ENCODE results near the gene ZDHHC18.
"Not testable (repeated sequence)": the region's sequence is repeated elsewhere in the genome, so short reads cannot be mapped to it uniquely, and the experiment has no call there.

The ZDHHC18 gene

GRCh38 chr1:26862781-26863684, 36.5 kb downstream of the ZDHHC18 start, which contains the start of gene SFN:
TSS of gene SFN (plus strand) at chr1:26863149. CDS start at chr1:26863213, 64 bp downstream.
- DNase-seq, result peak; percentile 97

GRCh38 chr1:26863685-26864077, 37.2 kb downstream of the ZDHHC18 start:
- no peak for DNase-seq

GRCh38 chr1:26864610-26865480, 38.4 kb downstream of the ZDHHC18 start:
- DNase-seq, result peak; percentile 100

DNA sequence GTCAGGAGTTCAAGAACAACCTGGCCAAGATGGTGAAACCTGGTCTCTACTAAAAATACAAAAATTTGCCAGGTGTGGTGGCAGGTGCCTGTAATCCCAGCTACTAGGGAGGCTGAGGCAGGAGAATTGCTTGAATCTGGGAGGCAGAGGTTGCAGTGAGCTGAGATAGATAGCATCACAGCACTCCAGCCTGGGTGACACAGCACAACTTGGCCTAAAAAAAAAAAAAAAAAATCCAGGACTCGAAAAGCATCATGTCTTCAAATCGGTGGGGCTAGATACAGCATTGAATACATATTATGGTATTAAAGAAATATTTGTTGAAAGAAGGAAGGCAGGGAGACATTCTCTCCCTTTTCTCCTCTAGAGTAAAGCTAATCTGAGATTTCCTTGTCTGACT, 46.6 kb downstream of the ZDHHC18 start:
- not testable (repeated sequence) for DNase-seq

DNA sequence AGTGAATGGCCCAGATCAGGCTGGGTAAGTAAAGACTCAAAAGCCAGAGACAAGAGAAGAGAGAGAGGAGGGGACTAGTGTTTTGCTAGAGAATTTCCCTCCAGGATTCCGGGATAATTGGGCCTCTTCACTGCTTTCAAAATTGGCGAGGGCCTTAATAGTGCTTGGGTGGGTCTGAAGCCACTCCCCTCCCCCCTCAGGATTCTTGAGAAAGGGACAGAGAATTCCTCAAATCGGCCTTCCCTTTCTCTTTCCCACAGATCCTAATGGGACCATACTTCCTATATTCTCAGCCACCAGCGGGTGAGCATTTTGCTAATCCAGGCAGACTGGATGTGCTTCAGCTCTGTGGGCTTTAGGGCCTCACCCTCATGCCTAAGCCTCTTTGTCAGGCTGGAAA, 48.4 kb downstream of the ZDHHC18 start:
- peak; percentile 82 for DNase-seq

DNA sequence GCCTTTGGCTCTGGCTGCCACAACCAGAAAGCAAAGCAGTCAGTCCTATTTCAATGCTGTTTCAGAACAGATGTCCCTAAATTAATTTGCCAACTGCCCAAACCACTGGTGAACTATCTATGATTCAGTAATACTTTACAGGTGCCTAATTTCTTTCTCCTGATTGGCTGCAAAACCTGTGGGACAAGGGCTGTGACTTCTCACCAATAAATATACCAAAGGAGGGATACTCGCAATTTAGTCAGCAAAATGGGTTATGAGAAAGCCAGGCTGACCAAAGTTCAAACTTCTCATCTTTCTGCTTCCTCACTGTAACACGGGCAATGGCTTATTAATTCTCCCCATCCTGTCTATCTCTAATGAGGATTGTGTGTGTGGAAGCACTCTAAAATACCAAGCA, 50.8 kb downstream of the ZDHHC18 start:
- no peak for DNase-seq

DNA sequence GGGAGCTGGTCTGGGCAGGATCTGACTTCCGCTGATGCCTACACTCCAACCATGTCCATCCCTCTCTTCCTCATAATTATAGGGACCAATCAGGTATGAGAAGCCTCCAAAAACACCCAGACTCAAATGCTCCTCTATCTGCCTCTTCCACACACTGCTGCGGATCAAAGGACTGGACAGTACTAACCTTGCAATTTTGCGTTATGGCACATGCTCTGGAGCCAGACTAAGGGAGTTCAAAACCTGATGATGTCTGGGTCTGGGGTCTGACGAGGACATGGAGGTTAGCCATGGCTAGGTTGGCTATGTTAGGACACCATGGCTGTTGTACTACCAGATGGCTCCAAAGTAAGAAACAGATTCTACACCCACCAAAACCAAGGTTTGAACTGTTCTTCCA, 53.3 kb downstream of the ZDHHC18 start:
- DNase-seq, result no peak

GRCh38 chr1:26881611-26882010, 55.1 kb downstream of the ZDHHC18 start:
- not testable (repeated sequence) for DNase-seq

GRCh38 chr1:26882696-26883463, 56.4 kb downstream of the ZDHHC18 start:
- DNase-seq, result no peak

DNA sequence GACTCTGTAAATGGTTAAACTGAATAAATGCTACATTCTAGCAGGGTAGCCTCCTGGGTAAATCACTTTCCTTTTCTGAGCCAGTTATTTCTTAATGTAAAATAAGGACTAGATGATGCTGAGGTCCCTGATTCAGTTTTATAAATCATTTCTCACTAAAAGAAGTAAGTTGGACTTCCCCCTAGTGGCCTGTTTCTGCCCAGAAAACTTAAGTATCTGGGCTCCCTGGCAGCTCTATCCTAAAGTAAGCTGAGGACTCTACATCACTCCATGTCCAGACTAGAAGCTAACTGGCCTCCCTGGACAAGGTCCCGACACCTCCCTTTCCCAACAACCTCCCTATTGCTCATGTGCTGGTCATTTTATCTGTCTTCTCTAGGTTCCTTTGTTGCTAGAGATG, 60.6 kb downstream of the ZDHHC18 start:
- DNase-seq, result no peak

GRCh38 chr1:26888231-26888630, 61.7 kb downstream of the ZDHHC18 start:
- DNase-seq, result no peak

DNA sequence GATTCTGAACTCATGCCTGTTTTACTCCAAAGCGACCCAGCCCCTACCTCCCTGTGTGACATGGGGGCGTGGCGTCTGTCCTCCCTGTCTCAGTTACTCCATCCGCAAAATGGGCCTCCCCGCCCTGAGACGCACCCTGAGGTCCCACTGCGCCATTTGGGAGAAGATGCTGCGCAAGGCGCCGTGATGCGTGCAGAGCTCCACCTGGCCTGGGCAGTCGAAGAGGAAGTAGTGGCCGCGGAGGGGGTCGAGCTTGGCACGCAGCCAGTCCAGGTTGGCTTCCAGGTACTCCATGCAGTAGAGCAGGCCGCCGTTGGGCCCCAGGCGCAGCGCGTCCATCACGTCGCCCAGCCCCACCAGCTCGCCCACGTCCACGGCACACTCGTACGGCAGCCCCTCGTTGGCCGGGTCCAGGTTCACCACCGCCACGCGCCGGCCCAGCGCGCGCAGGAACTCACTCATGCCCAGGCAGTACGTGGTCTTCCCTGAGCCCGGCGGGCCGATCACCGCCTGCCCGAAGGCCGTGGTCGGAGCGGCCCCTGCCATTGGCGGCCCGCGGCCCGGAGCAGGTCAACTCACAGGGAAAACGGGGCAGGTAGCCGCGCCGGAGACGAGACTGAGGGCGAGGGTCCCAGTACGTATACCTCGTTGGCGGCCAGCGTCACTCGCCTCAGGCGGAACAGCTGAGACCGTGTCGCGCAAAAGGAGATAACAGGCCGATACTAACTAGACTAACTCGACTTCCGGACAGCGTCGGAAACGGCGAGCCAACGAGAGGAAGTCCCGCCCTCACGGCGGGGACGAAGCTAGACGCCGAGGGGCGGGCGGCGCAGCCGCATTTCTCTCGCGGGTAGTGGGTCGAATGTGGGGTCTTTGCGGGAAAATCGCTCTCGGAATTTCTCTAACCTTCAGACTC, 63.3 kb downstream of the ZDHHC18 start, which contains the start of gene GPN2:
Gene GPN2, minus strand, starts transcription at position 733 of the 916 bp plus-strand sequence. Its CDS starts 187 bp downstream, at position 546.
- DNase-seq, result peak; percentile 88

DNA sequence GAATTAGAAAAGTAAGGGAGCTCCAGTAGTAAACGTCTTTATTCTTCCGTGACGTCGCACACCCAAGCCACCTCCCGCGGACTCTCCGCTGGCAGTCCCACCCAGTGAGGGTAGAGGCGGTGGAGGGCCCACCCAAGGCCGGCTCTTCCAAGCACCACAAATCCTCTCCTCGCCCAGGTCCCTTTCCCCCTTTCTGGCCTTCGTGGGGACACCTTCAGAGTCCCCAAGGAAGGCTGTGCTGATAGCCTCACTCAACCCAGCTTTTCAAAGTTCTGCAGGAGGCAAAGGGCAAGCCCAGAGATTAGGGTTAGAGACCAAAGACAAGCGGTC, 63.9 kb downstream of the ZDHHC18 start:
- DNase-seq, result no peak

DNA sequence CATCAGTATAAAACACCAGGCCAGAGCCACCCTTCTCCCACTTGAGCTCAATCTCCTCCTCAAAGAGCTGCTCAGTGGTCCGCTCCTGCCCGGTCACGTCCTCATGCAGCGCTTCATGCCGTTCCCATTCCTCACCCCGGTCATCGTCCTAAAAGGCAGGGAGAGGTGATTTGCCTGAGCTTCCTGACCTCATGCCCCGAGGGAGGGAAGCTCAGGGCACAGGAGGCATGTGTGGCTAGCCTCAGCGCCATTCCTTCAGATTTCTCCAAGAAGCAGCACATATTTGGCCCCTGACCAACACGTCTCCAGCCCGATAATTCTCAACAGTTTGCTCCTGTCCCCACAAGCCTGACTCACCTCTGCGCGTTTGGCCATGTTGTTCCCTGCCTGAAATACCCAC, 67.8 kb downstream of the ZDHHC18 start:
- no peak for DNase-seq

GRCh38 chr1:26897351-26897750, 70.9 kb downstream of the ZDHHC18 start:
- no peak for DNase-seq

DNA sequence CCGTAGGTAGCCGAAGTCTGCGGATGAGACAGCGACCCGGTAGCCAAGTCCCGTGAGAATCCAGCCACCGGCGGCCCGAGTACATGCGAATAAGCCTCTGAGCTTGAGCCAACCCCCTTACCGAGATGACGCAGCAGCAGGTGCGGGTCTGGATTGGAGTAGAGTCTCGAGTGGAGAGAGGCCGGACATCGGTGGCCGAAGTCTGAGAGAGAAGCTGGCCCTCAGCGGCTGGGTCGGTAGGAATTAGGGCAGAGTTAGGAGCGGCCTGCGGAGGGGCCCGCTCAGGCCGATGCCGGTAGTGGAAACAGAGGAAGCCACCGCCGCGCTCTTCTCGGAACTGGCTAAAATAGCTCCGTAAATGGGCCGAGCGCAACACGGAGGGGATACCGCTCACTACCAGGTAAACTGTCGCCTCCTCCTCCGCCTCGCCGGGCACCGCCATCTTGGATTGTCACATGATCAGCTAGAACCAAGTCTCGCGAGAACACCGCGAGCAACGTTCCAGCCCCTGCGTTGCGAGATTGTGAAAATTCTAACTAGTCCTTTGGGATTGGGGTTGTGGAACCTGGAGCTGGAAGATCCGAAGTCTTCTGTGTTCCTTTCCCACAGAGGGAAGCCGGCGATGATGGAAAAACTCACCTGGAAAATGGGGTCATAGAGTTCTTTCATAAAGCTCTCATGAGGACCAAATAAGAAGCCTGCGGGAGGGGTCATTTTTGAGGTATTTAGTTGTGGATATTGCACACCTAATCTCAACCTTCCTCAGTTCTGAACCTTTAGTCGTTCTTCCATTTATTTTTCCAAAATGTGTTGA, 73.7 kb downstream of the ZDHHC18 start, which contains the start of gene GPATCH3:
Gene GPATCH3, minus strand, starts transcription at position 467 of the 814 bp plus-strand sequence. Its CDS starts 25 bp downstream, at position 442.
- peak; percentile 94 for DNase-seq

- no peak for DNase-seq
Measured at GRCh38 chr1:26900815-26901511, 74.5 kb downstream of the ZDHHC18 start.

All from islet precursor cell (in vitro differentiated cells).